Tibial artery (tissue), 4 donors: Measurements from ENCODE around the gene CASKIN2.

Experiments used
- DNase-seq, 2 donors: peaks; one replicate each; pipeline ENCODE4 v3.0.0-alpha.2; 2019
- H3K27ac ChIP-seq, 2 donors: fragments of 200-600 bp; sonication (generic) in 1 of 2; 1 replicate in 1 of 2; 2 replicates in 1 of 2; pipeline ENCODE4 v1.5.1; 2018 to 2019; ENCODE audit warnings: mild to moderate bottlenecking in 1 of 2
- H3K27me3 ChIP-seq, 2 donors: fragments of 200-600 bp; sonication (generic) in 1 of 2; one replicate each; pipeline versions ENCODE4 v1.5.1 to v1.6.0; 2016 to 2019
- H3K36me3 ChIP-seq, 3 donors: fragments of 200-600 bp; sonication (generic) in 2 of 3; one replicate each; pipeline ENCODE4 v1.5.1; 2016 to 2019; ENCODE audit warnings: mild to moderate bottlenecking in 2 of 3
- H3K4me1 ChIP-seq, 4 donors: fragments of 200-600 bp; sonication (generic) in 2 of 4; 1 replicate in 3 of 4; 2 replicates in 1 of 4; pipeline ENCODE4 v1.5.1; 2016 to 2019
- H3K4me3 ChIP-seq, 2 donors: fragments of 200-600 bp; sonication (generic) in 1 of 2; 1 replicate in 1 of 2; 2 replicates in 1 of 2; pipeline ENCODE4 v1.5.1; 2018 to 2019; ENCODE audit warnings: mild to moderate bottlenecking in 2 of 2
- H3K9me3 ChIP-seq, 3 donors: fragments of 200-600 bp; sonication (generic) in 1 of 3; one replicate each; pipeline ENCODE4 v1.5.1; 2016 to 2019
- intact Hi-C: fragments of 100-400 bp; cut with DNase I; formaldehyde crosslinking; loops from one replicate; pipeline ENCODE4 v1.15.0; 2023; ENCODE audit warnings: low total_unique reads
- TF ChIP-seq, protein P1 (sequence below), 2 experiments: fragments of 200-600 bp in 1 of 2; fragments of 450-650 bp in 1 of 2; IDR thresholded peaks; one replicate each; pipeline ENCODE4 v1.5.1; 2017 to 2019; ENCODE audit warnings: antibody characterized with exemption in 2 of 2, mild to moderate bottlenecking in 1 of 2, moderate library complexity in 1 of 2

CASKIN2 gene

GRCh38 chr17:75526555-75527270 lies 11.4 kb upstream of the CASKIN2 start:
- H3K4me1 ChIP-seq = peaks cover 0 to 21% (median 19%) of the 10 kb centered on the region in 4 donors
- TF ChIP-seq, protein P1, sequence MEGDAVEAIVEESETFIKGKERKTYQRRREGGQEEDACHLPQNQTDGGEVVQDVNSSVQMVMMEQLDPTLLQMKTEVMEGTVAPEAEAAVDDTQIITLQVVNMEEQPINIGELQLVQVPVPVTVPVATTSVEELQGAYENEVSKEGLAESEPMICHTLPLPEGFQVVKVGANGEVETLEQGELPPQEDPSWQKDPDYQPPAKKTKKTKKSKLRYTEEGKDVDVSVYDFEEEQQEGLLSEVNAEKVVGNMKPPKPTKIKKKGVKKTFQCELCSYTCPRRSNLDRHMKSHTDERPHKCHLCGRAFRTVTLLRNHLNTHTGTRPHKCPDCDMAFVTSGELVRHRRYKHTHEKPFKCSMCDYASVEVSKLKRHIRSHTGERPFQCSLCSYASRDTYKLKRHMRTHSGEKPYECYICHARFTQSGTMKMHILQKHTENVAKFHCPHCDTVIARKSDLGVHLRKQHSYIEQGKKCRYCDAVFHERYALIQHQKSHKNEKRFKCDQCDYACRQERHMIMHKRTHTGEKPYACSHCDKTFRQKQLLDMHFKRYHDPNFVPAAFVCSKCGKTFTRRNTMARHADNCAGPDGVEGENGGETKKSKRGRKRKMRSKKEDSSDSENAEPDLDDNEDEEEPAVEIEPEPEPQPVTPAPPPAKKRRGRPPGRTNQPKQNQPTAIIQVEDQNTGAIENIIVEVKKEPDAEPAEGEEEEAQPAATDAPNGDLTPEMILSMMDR (IDR thresholded peaks at IDR 0.05) = no peak
- no peak for DNase-seq
- intact Hi-C loops = no loop called here
- no peaks in the 10 kb centered on the region for H3K27me3 ChIP-seq
- peaks cover 0 to 12% (median 7%) of the 10 kb centered on the region in 3 donors for H3K36me3 ChIP-seq
- peak overlapping the region; percentile 59 to 79 for H3K4me3 ChIP-seq
- H3K27ac ChIP-seq = peak overlapping the region in 1 of 2 donors; percentile 15
- H3K9me3 ChIP-seq = no peaks in the 10 kb centered on the region

GRCh38 chr17:75525806-75526554 lies 10.6 kb upstream of the CASKIN2 start:
- Histone ChIP-seq H3K9me3 (no peaks in the 10 kb centered on the region), H3K4me1 (peaks cover 0 to 21% (median 19%) of the 10 kb centered on the region in 4 donors), H3K36me3 (peaks cover 0 to 20% (median 12%) of the 10 kb centered on the region in 3 donors), H3K27me3 (no peaks in the 10 kb centered on the region), H3K27ac (peak overlapping the region in 1 of 2 donors; percentile 15), H3K4me3 (peak overlapping the region; percentile 59 to 79)
- TF ChIP-seq, protein P1 (IDR thresholded peaks at IDR 0.05) = no peak
- intact Hi-C loops = no loop called here
- DNase-seq = no peak

DNA sequence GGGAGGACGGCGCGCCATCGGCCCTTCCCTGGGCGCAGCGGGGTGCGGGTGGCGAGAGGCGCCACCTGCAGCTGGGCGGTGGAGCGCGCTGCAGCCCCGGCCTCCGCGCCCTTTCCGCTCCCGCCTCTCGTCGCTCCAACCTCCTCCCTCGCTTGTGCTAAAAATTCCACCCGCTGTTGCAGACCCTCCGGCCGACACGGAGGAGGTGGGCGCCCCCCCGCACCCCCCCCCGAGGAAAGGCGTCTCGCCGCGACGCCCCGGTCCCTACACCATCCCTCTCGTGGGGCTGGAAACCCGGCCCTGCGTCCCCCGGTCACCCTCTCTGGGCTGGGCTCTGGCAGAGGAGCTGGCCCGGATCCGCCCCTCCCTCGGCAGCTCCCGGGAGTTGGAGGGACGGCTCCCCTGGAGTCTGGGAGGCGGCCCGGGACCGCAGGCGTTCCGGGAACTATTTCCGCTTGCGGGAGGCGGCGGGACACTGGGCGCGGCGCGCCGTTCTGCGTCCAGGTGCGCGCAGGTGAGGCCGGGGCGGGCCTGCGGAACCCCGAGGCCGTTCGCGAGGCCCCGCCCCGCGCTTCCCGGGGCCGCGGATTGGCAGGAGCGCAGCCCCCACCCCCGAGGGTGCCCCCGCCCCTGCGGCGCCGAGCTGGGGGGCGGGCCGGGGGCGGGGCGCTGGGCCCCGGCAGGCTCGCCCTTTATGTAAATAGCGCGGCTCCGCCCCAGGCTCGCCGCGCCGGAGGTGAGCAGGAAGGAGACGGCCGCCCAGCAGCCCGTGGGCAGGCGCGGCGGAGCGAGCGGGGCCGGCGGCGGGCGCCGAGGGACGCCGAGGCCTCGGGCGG lies 9.9 kb upstream of the CASKIN2 start, which contains the start of gene LLGL2:
TSS of gene LLGL2 (plus strand) at position 728 of the 836 bp plus-strand sequence. CDS start 17,730 bp downstream, outside the sequence.
- intact Hi-C loops = loop anchor here (5.0 kb wide), 1 partner anchor 62 kb away; the partner anchor contains the start of gene MYO15B
- Histone ChIP-seq H3K9me3 (no peaks in the 10 kb centered on the region), H3K27me3 (no peaks in the 10 kb centered on the region), H3K27ac (peak within 1 kb of the TSS; percentile 65 to 70), H3K4me3 (peak within 1 kb of the TSS; percentile 59 to 79), H3K4me1 (peaks cover 0 to 21% (median 19%) of the 10 kb centered on the region in 4 donors), H3K36me3 (peaks cover 0 to 21% (median 12%) of the 10 kb centered on the region in 3 donors)
- peak; percentile 60 to 85 for DNase-seq
- TF ChIP-seq, protein P1 (IDR thresholded peaks at IDR 0.05) = peak; percentile 48 to 52

- H3K4me1 ChIP-seq = peaks cover 0 to 21% (median 19%) of the 10 kb centered on the region in 4 donors
- peaks cover 0 to 26% (median 17%) of the 10 kb centered on the region in 3 donors for H3K36me3 ChIP-seq
- peak overlapping the region; percentile 65 to 70 for H3K27ac ChIP-seq
- peak overlapping the region; percentile 59 to 79 for H3K4me3 ChIP-seq
- DNase-seq = no peak
- H3K9me3 ChIP-seq = no peaks in the 10 kb centered on the region
- intact Hi-C loops = loop anchor here (5.0 kb wide), 1 partner anchor 63 kb away; the partner anchor contains the start of gene MYO15B
- TF ChIP-seq, protein P1 (IDR thresholded peaks at IDR 0.05) = no peak
- no peaks in the 10 kb centered on the region for H3K27me3 ChIP-seq
Observed at GRCh38 chr17:75524269-75524969, 9.1 kb upstream of the CASKIN2 start.
